ENCODE data around the gene SMC6. TPM values are rescaled to one million over a fixed set of nuclear protein-coding genes. Genes with fewer than 3 reads are reported as not detected.
A peak's percentile ranks its signal among the peaks of the same experiment; 100 is the strongest.

The SMC6 gene
- total and polyA plus RNA-seq, 8 donors: 3.0 to 8.0 (median 4.8) TPM

- H3K27ac ChIP-seq: no peak overlapping the region
- no peak for DNase-seq
- no peak for TF ChIP-seq CTCF (IDR thresholded peaks at IDR 0.05)
- H3K4me3 ChIP-seq: no peak overlapping the region
- no peaks in the 10 kb centered on the region for H3K4me1 ChIP-seq
- H3K36me3 ChIP-seq: peaks cover 0 to 21% (median 0%) of the 10 kb centered on the region in 3 donors
- no peak for ATAC-seq
- no peaks in the 10 kb centered on the region for H3K9me3 ChIP-seq
- H3K27me3 ChIP-seq: no peaks in the 10 kb centered on the region
- 91 to 100% methylated on average over 1 of the region's 1 CpG for WGBS, 2 donors
- FAIRE-seq: no peak
- intact Hi-C loops (cut with DNase I): loop anchor here in 1 of 3 donors (10.0 kb wide), 1 partner anchor 122 kb away; no protein-coding TSS in a partner anchor
These were observed 40.3 kb downstream of the SMC6 start for GRCh38 chr2:17713291-17713690.

GRCh38 chr2:17710547-17711248 is 42.9 kb downstream of the SMC6 start:
- FAIRE-seq (no peak), DNase-seq (no peak), ATAC-seq (no peak)
- Histone ChIP-seq H3K9me3 (no peaks in the 10 kb centered on the region), H3K27ac (no peak overlapping the region), H3K4me3 (no peak overlapping the region), H3K27me3 (no peaks in the 10 kb centered on the region), H3K36me3 (peaks cover 0 to 11% (median 0%) of the 10 kb centered on the region in 3 donors), H3K4me1 (no peaks in the 10 kb centered on the region)
- intact Hi-C loops (cut with DNase I): loop anchor here in 1 of 3 donors (10.0 kb wide), 1 partner anchor 124 kb away; no protein-coding TSS in a partner anchor
- WGBS, 2 donors: 83 to 84% methylated on average over 9 of the region's 9 CpGs
- no peak for TF ChIP-seq CTCF (IDR thresholded peaks at IDR 0.05)

GRCh38 chr2:17709897-17710296 is 43.7 kb downstream of the SMC6 start:
- H3K36me3 ChIP-seq: peaks cover 0 to 10% (median 0%) of the 10 kb centered on the region in 3 donors
- FAIRE-seq (no peak), ATAC-seq (no peak), DNase-seq (no peak)
- WGBS, 2 donors: 85 to 92% methylated on average over 2 of the region's 2 CpGs
- H3K27ac ChIP-seq: no peak overlapping the region
- H3K27me3 ChIP-seq: no peaks in the 10 kb centered on the region
- no peaks in the 10 kb centered on the region for H3K9me3 ChIP-seq
- intact Hi-C loops (cut with DNase I): loop anchor here in 1 of 3 donors (10.0 kb wide), 1 partner anchor 125 kb away; no protein-coding TSS in a partner anchor
- no peak overlapping the region for H3K4me3 ChIP-seq
- no peaks in the 10 kb centered on the region for H3K4me1 ChIP-seq
- no peak for TF ChIP-seq CTCF (IDR thresholded peaks at IDR 0.05)

GRCh38 chr2:17708501-17708900 is 45.1 kb downstream of the SMC6 start:
- 73 to 87% methylated on average over 1 of the region's 1 CpG for WGBS, 2 donors
- peak; percentile 29 for FAIRE-seq
- TF ChIP-seq CTCF (IDR thresholded peaks at IDR 0.05): no peak
- Histone ChIP-seq H3K27me3 (no peaks in the 10 kb centered on the region), H3K36me3 (peaks cover 0 to 2% (median 0%) of the 10 kb centered on the region in 3 donors), H3K27ac (no peak overlapping the region), H3K4me1 (no peaks in the 10 kb centered on the region), H3K4me3 (no peak overlapping the region), H3K9me3 (no peaks in the 10 kb centered on the region)
- DNase-seq: no peak
- intact Hi-C loops (cut with DNase I): no loop called here
- ATAC-seq: no peak

- Histone ChIP-seq H3K36me3 (peaks cover 0 to 2% (median 0%) of the 10 kb centered on the region in 3 donors), H3K4me3 (no peak overlapping the region), H3K9me3 (no peaks in the 10 kb centered on the region), H3K4me1 (no peaks in the 10 kb centered on the region), H3K27ac (no peak overlapping the region), H3K27me3 (no peaks in the 10 kb centered on the region)
- WGBS, 2 donors: 78 to 81% methylated on average over 4 of the region's 4 CpGs
- no peak for DNase-seq
- ATAC-seq: no peak
- intact Hi-C loops (cut with DNase I): no loop called here
- FAIRE-seq: no peak
- no peak for TF ChIP-seq CTCF (IDR thresholded peaks at IDR 0.05)
These were observed 46.8 kb downstream of the SMC6 start for GRCh38 chr2:17706845-17707244.
